Erythroblast (primary cell): ENCODE measurements around the gene ADCY1.
"Not testable (repeated sequence)": the region's sequence is repeated elsewhere in the genome, so short reads cannot be mapped to it uniquely, and the experiment has no call there.

ENCODE experiments used
- GATA1 ChIP-seq: IDR thresholded peaks from 2 replicates; pipeline ENCODE4 v1.6.1; 2011; ENCODE audit warnings: low read depth, mild to moderate bottlenecking, control low read depth, low read length, moderate library complexity
- POLR2A ChIP-seq: IDR thresholded peaks from 2 replicates; pipeline ENCODE4 v1.6.1; 2011; ENCODE audit warnings: mild to moderate bottlenecking, low read length

- not testable (repeated sequence) for TF ChIP-seq POLR2A, GATA1
Observed at GRCh38 chr7:45545105-45545710, 29.0 kb upstream of the ADCY1 start.
